ENCODE results near the gene SLC25A14.
A peak's percentile ranks its signal among the peaks of the same experiment; 100 is the strongest.

The SLC25A14 gene

GRCh38 chrX:130385520-130385919, 45.8 kb downstream of the SLC25A14 start, which contains the start of gene GPR119:
GPR119 (minus strand) TSS chrX:130385674; CDS start chrX:130385447, 227 bp downstream.
- DNase-seq = no peak

DNA sequence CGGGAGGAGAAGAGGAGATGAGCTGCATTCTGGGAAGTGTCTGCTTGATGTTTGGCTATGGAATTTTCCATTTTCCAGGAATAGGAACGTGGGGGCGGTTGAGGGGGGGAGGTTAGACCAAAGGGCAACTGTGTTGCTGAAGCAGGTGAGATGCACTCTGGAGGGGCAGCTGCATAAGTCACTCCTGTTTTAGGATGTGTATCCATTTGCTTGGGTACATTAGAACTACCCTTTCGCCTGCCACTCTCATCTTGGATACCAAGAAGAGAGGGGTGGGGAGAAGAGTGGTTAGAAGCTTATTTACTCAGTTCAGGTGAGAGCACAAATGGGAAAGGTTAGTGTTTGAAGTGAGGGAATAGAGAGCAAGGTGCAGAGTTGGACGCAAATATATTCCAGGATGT, 46.7 kb downstream of the SLC25A14 start:
- no peak for DNase-seq

GRCh38 chrX:130393451-130394074, 53.8 kb downstream of the SLC25A14 start:
- peak; percentile 49 for DNase-seq

DNA sequence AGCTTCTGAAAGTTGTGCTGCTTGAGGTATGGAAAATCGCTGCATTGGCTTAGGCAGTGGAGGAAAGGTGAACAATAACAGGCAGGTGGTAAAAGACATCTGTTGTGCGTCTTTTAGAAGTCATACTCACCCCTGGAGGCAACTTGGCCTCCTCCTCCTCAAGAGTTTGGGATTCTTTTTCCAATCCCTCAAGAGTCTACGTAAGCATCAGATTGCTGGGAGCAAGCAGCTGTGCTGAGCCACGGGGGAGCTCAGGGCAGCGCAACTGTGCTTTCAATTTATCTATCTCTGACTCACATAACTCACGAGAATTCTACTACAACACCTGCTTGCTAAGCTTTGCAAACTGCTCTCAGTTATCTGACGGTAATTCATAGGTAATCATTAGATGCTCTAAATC, 55.6 kb downstream of the SLC25A14 start:
- no peak for DNase-seq

DNA sequence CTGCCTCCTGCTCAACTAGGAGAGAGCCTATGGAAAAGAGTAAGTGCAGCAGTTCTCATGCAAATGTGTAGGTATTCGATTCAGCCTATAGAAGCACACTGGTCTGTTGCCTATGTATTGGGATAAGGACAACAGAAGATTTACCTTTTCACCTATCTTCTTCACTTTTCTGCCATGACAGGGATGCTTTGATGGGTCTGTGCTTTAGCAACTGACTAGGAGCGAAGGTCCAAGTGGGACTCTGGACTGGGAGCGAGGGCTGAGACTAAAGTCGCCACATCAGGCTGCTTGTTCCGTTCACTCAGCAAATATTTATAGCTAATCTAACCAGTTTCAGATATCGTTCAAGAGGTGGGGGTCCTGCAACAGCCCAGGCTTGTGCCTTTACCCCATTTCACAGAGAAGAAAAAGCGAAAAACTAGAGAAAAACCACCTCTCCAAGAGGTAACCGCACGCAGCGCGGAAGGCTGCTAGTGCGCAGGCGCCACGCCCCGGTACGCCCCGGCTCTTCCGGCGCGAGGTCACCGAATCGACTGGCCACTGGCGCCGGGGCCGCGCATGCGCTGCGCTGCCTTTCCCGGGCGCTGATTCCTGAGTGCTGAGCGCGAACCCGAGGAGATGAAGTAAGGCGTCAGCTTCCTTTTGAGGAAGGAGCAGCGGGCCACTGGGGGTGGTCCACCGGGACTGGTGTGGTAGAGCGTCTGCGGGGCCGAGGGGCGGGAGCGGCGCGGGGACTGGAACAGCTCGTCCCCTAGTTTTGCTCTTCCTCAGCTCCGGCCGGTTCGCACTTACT, 61.9 kb downstream of the SLC25A14 start, which contains the start of gene RBMX2:
Gene RBMX2 (plus strand): TSS at position 573 of the 793 bp plus-strand sequence. CDS start 46 bp downstream, at position 619.
- peak; percentile 75 for DNase-seq

- no peak for DNase-seq
Measured at GRCh38 chrX:130402208-130402684, 62.5 kb downstream of the SLC25A14 start.

DNA sequence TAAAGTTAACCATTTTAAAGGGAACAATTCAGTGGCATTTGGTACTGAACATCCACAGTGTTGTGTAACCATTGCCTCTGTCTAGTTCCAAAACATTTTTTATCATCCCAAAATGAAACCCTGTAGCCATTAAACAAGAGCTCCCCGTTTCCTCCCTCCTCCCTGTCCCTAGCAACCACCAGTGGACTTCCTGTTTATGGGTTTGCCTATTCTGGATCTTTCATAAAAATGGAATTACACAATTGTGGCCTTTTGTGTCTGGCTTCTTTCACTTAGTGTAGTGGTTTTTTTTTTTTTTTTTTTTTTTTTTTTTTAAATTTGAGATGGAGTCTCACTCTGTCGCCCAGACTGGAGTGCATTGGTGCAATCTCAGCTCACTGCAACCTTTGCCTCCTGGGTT, 73.7 kb downstream of the SLC25A14 start:
- DNase-seq = no peak

DNA sequence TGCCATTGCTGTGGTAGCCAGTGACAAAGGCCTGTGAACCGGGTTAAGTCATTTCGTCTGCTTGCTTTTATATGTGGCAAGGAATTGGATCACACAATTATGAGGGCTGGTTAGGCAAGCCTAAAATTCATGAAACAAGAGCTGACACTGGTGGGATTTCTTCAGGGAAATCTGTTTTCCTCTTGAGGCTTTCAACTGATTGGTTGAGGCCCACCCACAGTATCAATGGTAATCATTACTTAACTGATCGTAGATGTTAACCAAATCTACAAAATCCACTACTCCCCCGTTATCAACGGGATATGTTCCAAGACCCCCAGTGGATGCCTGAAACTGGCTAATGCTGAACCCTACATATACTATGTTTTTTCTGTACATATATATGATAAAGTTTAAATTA, 75.1 kb downstream of the SLC25A14 start:
- DNase-seq = no peak

GRCh38 chrX:130415201-130415600, 75.5 kb downstream of the SLC25A14 start:
- DNase-seq = no peak

- no peak for DNase-seq
Measured at GRCh38 chrX:130416785-130417184, 77.1 kb downstream of the SLC25A14 start.

GRCh38 chrX:130418066-130418465, 78.3 kb downstream of the SLC25A14 start:
- no peak for DNase-seq

DNA sequence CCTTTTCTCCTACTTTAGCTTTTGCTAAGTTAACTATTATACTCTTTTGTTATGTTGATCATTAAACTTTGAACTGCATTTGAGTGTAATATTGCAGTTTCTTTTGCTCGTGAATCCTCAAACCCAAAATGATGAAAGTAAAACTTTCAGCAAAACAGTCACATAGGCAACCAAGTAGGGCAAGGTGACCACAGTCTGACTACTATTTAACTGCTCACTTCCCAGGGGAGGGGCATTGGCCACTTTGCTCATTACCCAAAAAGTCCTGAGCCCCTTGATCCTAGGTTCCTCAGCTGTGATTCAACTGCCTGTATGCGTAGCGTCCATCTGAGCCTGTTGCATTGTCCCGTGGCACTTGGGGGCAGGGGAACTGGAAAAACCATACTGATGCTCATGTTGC, 79.0 kb downstream of the SLC25A14 start:
- no peak for DNase-seq

DNA sequence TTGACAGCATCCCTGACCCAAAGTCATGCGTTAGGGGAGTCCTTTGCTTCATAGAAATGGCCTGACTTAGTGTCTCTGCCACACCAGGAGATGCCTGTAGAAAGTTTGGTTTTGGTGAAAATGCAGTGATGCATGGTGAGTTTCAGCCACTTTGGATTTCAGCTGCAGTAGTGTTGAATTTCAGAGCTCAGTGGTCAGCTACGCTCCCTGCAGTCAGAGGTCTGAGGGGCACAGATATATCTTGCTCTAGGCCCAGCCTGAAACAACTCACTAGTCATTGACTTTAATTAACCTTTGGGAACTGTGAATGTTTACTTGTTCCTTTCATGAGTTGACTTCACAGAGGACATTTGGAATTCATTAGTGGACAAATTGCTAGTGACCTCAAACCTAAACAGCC, 79.5 kb downstream of the SLC25A14 start:
- DNase-seq = no peak

Measured in fibroblast of skin of scalp (primary cell).